OCI-LY1 (cell line): ENCODE measurements around the gene ZMIZ1.

ENCODE experiments used
- H2AFZ ChIP-seq: fragments of 200-600 bp; sonication (generic), shearing (Covaris generic); 2 replicates; pipeline ENCODE4 v1.6.0; 2014; ENCODE audit warnings: antibody characterized with exemption, mild to moderate bottlenecking, low read length
- H3F3A ChIP-seq: fragments of 200-600 bp; sonication (generic), shearing (Covaris generic); 2 replicates; pipeline ENCODE4 v1.6.0; 2014; ENCODE audit warnings: mild to moderate bottlenecking, antibody characterized with exemption, low read length, moderate library complexity; ENCODE audit not compliant: insufficient read depth
- H3K27ac ChIP-seq: fragments of 200-600 bp; sonication (generic); 2 replicates; pipeline ENCODE4 v1.5.1; 2014; ENCODE audit warnings: low read length, mixed run types, mild to moderate bottlenecking, low read depth; ENCODE audit not compliant: poor library complexity, severe bottlenecking
- H3K27me3 ChIP-seq: fragments of 200-600 bp; sonication (generic); 2 replicates; pipeline ENCODE4 v1.6.0; 2014; ENCODE audit warnings: antibody characterized with exemption, mild to moderate bottlenecking, low read length, moderate library complexity; ENCODE audit not compliant: insufficient read depth
- H3K36me3 ChIP-seq: fragments of 200-600 bp; sonication (generic); 2 replicates; pipeline ENCODE4 v1.6.1; 2014; ENCODE audit warnings: mild to moderate bottlenecking, antibody characterized with exemption, low read length, moderate library complexity, mixed read lengths; ENCODE audit not compliant: insufficient read depth
- H3K4me1 ChIP-seq: fragments of 200-600 bp; sonication (generic); 2 replicates; pipeline ENCODE4 v1.5.1; 2014; ENCODE audit warnings: mild to moderate bottlenecking, low read length, moderate library complexity; ENCODE audit not compliant: insufficient read depth, severe bottlenecking
- H3K4me2 ChIP-seq: fragments of 200-600 bp; sonication (generic), shearing (Covaris generic); 2 replicates; pipeline ENCODE4 v1.6.1; 2014; ENCODE audit warnings: low read length
- H3K4me3 ChIP-seq: fragments of 200-600 bp; sonication (generic); 2 replicates; pipeline ENCODE4 v1.5.1; 2014; ENCODE audit warnings: low read length, low read depth, mild to moderate bottlenecking, mixed read lengths; ENCODE audit not compliant: poor library complexity, severe bottlenecking
- H3K79me2 ChIP-seq: fragments of 200-600 bp; shearing (Covaris generic); 2 replicates; pipeline ENCODE4 v1.6.1; 2016; ENCODE audit warnings: mixed run types, low read length, mixed read lengths; ENCODE audit not compliant: insufficient read depth
- H3K9ac ChIP-seq: fragments of 200-600 bp; sonication (generic), shearing (Covaris generic); 2 replicates; pipeline ENCODE4 v1.6.1; 2014; ENCODE audit warnings: mild to moderate bottlenecking, low read length, mixed read lengths
- H3K9me2 ChIP-seq: fragments of 200-600 bp; sonication (generic), shearing (Covaris generic); 2 replicates; pipeline ENCODE4 v1.6.1; 2014; ENCODE audit warnings: low read depth, mild to moderate bottlenecking, low read length, mixed read lengths
- H3K9me3 ChIP-seq: fragments of 200-600 bp; shearing (Covaris generic); 2 replicates; pipeline ENCODE4 v1.6.1; 2014; ENCODE audit warnings: low read length, mixed read lengths
- H4K20me1 ChIP-seq: fragments of 200-600 bp; sonication (generic), shearing (Covaris generic); 2 replicates; pipeline ENCODE4 v1.6.0; 2016; ENCODE audit warnings: mild to moderate bottlenecking, low read length; ENCODE audit not compliant: insufficient read depth
- EZH2 ChIP-seq: fragments of 200-600 bp; sonication (generic), shearing (Covaris generic); IDR thresholded peaks from 2 replicates; pipeline ENCODE4 v1.8.0; 2017; ENCODE audit warnings: borderline replicate concordance, mixed run types, mild to moderate bottlenecking, antibody characterized with exemption, low read length, moderate library complexity, mixed read lengths
- TF ChIP-seq, protein P1 (sequence below): fragments of 200-600 bp; sonication (generic), shearing (Covaris generic); IDR thresholded peaks from 2 replicates; pipeline ENCODE4 v1.5.1; 2017; ENCODE audit warnings: mild to moderate bottlenecking, antibody characterized with exemption, low read length, moderate library complexity, mixed read lengths

ZMIZ1 gene

DNA sequence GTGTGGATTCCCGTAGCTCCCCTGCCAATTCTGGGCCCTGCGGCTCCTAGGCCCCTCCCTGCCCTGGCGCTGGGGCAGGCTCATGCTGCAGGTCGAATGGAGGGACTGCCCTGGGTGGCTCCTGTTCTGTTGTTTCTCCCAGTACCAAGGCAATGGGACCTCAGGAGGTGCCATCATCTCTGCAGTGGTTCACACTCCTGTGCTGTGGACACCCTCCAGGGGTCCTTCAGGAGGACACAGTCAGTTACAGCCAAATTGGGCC, 138.3 kb downstream of the ZMIZ1 start:
- Histone ChIP-seq H3F3A (no peaks in the 10 kb centered on the region), H3K27ac (no peak overlapping the region), H3K9ac (no peak overlapping the region), H2AFZ (no peak overlapping the region), H4K20me1 (no peaks in the 10 kb centered on the region), H3K9me3 (no peaks in the 10 kb centered on the region), H3K79me2 (no peaks in the 10 kb centered on the region), H3K4me3 (no peak overlapping the region), H3K36me3 (no peaks in the 10 kb centered on the region), H3K27me3 (0 out of 2 replicates have a peak, but pooled peaks cover 5% of the 10 kb centered on the region), H3K9me2 (no peaks in the 10 kb centered on the region), H3K4me2 (no peak overlapping the region), H3K4me1 (no peaks in the 10 kb centered on the region)
- TF ChIP-seq, protein P1, sequence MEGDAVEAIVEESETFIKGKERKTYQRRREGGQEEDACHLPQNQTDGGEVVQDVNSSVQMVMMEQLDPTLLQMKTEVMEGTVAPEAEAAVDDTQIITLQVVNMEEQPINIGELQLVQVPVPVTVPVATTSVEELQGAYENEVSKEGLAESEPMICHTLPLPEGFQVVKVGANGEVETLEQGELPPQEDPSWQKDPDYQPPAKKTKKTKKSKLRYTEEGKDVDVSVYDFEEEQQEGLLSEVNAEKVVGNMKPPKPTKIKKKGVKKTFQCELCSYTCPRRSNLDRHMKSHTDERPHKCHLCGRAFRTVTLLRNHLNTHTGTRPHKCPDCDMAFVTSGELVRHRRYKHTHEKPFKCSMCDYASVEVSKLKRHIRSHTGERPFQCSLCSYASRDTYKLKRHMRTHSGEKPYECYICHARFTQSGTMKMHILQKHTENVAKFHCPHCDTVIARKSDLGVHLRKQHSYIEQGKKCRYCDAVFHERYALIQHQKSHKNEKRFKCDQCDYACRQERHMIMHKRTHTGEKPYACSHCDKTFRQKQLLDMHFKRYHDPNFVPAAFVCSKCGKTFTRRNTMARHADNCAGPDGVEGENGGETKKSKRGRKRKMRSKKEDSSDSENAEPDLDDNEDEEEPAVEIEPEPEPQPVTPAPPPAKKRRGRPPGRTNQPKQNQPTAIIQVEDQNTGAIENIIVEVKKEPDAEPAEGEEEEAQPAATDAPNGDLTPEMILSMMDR: no peak
- TF ChIP-seq EZH2: no peak

DNA sequence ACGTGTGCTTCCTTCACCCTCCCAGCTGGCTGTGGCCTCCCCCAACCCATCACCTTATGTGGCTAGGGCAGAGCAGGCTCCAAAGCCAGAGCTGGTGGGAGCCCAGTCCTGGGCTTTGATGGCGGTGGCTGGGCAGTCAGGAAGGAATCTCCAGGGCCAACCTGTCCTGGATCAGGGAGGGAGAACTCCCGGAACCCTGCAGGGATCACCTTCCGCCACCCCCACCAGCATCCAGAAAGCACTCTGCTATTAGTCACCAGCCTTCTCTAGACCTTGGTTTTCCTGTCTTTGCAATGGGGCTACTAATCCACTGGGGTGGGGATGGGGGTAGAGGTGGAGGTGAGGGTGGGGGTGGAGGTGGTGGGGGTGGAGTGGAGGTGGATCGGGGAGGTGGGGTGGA, 139.0 kb downstream of the ZMIZ1 start:
- no peaks in the 10 kb centered on the region for H3K36me3 ChIP-seq

DNA sequence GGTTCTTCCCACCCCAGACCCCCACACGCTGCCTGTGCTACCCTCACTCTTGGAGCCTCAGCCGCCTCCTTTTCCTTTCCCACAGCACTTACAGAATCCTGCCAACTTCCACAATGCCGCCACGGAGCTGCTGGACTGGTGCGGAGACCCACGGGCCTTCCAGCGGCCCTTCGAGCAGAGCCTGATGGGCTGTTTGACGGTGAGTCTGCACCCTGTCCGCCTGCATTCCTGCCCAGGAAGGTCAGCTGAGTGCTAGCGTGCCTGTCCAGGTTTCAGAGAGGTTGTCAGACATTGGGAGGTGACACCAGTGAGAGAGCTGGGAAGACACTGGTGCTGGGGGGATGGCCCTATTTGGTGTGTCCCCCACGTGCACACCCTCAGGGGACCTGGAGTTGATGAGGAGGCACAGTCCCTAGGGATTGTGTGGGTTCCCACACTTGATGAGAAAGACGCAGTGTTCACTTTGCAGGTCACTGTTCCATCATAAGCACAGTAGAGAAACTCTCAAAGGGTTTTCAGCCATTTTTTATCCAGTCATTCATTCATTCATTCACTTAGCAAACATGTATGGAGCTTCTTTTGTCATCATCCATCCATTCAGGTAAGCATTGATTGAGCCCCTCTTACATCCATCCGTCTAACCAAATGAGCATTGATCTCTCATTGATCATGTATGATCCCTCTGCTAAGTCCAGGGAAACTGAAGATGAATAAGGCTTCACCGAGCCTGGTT, 139.7 kb downstream of the ZMIZ1 start:
- H3K36me3 ChIP-seq: no peaks in the 10 kb centered on the region

More for the DNA sequence above, 139.0 kb downstream of the ZMIZ1 start:
- no peak for TF ChIP-seq EZH2
- TF ChIP-seq, protein P1: no peak
- no peak overlapping the region for H3K27ac ChIP-seq
- H4K20me1 ChIP-seq: no peaks in the 10 kb centered on the region
- H3K4me2 ChIP-seq: no peak overlapping the region
- H2AFZ ChIP-seq: no peak overlapping the region
- H3K4me3 ChIP-seq: no peak overlapping the region
- H3K9ac ChIP-seq: no peak overlapping the region
- no peaks in the 10 kb centered on the region for H3K4me1 ChIP-seq
- H3K9me2 ChIP-seq: no peaks in the 10 kb centered on the region
- 0 out of 2 replicates have a peak, but pooled peaks cover 5% of the 10 kb centered on the region for H3K27me3 ChIP-seq
- no peaks in the 10 kb centered on the region for H3K79me2 ChIP-seq
- H3F3A ChIP-seq: no peaks in the 10 kb centered on the region
- no peaks in the 10 kb centered on the region for H3K9me3 ChIP-seq

More for the DNA sequence above, 139.7 kb downstream of the ZMIZ1 start:
- TF ChIP-seq, protein P1: no peak
- no peak for TF ChIP-seq EZH2
- Histone ChIP-seq H3K79me2 (no peaks in the 10 kb centered on the region), H3K27me3 (0 out of 2 replicates have a peak, but pooled peaks cover 5% of the 10 kb centered on the region), H3K27ac (no peak overlapping the region), H3K4me3 (no peak overlapping the region), H3K9me2 (no peaks in the 10 kb centered on the region), H3K4me2 (no peak overlapping the region), H3K9me3 (no peaks in the 10 kb centered on the region), H3F3A (no peaks in the 10 kb centered on the region), H4K20me1 (no peaks in the 10 kb centered on the region), H2AFZ (no peak overlapping the region), H3K9ac (no peak overlapping the region), H3K4me1 (no peaks in the 10 kb centered on the region)
